Fibroblast of the conjunctiva (primary cell): ENCODE data around the gene ZBED2.
"Not testable (repeated sequence)": the region's sequence is repeated elsewhere in the genome, so short reads cannot be mapped to it uniquely, and the experiment has no call there.

ENCODE experiments used
- DNase-seq: peaks from one replicate; pipeline ENCODE4 v3.0.0-alpha.2; 2010; ENCODE audit warnings: low read depth

ZBED2 gene, protein sequence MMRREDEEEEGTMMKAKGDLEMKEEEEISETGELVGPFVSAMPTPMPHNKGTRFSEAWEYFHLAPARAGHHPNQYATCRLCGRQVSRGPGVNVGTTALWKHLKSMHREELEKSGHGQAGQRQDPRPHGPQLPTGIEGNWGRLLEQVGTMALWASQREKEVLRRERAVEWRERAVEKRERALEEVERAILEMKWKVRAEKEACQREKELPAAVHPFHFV

DNA sequence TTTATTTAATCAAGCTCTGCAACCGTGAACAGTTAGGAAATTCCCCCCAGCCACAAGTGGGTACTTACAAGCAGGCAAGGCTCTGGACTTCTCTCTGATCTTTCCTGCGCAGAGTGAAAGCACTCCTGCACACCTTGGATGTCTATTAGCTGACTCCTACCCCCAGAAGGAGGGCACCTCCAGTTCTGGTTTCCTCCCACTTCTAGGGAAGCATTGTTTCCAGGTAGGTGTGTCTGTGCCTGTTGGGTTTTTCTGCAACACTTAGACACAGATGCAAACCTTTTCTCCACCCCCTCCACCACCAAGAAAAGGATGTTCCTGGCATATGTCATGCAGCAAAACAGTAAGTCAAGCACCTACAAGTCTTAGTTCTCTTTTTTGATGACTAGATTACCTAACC lies at the start of gene ZBED2:
Gene ZBED2 (minus strand): TSS at position 115 of the 400 bp plus-strand sequence. CDS start 1,145 bp downstream, outside the sequence.
- DNase-seq: no peak

- no peak for DNase-seq
Observed at GRCh38 chr3:111639316-111639715, 44.2 kb upstream of the ZBED2 start.

DNA sequence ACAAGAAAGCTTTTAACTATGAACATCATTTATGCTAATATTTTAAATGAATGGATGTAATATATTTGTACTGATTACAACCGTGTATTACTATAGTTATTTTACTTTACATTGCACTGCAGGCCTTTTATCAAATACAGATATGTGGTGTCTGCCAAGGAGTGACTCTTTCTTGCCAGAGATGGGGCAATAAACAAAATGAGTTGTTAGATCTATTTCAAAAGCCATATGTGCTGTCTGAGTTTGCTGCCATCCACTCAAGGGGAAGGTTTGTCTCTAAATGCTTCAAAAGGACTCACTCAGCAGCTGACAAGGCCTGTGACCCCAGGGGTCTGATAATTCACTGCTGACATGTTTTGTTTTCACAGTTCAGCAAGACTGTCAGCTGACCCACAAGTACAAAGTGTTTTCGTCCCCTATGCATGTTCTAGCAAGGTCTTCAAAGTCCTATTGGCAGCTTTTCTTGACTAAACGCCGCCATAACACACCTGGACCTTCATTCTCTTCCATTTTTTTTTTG lies 41.3 kb upstream of the ZBED2 start:
- DNase-seq: no peak

DNA sequence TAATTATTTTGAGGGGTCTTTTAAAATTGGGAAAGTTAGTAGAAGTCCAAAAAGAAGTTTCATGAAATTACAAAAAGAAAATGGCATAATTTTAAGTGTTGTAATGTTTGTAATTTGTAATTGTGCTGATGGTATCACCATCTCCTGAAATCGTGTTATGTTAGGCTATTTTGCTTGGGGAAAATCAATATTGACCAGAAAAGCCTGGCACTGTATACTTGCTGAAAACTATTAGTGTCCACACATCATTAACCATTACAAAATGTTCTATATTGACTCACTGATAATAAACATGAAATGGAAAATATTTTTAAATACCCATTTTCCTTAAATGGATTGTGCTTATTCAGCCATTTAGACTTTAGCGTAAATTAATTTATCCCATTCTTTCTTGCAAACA lies 40.3 kb upstream of the ZBED2 start:
- no peak for DNase-seq

GRCh38 chr3:111630638-111631037 lies 35.5 kb upstream of the ZBED2 start:
- not testable (repeated sequence) for DNase-seq

DNA sequence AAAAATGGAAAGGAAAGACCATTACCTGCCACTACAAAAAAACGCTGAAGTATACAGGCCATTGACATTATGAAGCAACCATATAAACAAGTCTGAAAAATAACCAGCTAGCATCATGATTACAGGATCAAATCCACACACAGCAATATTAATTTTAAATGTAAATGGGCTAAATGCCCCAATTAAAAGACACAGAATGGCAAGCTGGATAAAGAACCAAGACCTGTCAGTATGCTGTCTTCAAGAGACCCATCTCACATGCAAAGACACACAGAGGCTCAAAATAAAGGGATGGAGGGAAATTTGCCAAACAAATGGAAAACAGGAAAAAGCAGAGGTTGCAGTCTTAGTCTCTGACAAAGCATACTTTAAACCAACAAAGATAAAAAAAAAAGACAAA lies 33.9 kb upstream of the ZBED2 start:
- DNase-seq: not testable (repeated sequence)

DNA sequence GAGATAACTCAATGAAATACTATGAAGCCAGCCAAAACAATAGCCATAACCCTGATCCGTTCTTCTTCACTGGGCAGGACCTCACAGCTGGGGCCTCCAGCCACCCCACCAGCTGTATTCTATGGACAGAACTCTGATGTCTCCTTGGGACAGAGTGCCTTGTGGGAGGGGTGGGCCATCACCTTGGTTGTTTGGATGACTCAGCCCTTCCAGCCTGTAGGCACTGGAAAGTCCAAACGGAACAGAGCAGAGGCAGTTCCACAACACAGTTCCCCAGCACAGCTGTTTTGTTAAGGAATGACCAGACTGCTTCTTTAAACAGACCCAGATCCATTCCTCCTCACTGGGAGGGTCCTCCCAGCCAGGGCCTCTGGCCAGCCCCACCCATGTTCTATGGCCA lies 31.9 kb upstream of the ZBED2 start:
- no peak for DNase-seq

DNA sequence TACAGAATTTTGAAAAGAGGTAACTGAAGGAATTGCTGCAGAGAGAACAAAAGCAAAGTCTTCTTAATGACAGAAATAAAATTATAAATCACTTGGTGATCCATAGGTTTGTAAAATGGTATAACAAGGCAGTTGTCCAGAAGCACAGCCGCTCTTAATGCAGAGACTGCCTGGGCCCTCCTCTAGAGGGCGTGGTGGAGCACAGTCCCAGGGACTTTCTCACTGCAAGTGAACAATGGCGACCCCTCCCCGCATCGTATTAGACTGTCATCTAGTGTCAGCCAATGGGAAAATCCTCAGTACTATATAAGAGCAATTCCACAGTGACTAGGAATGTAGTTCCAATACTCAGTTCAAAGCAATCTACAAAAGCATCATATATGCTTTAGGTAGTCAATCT lies 26.4 kb upstream of the ZBED2 start:
- no peak for DNase-seq

- DNase-seq: no peak
Observed at GRCh38 chr3:111619833-111620232, 24.7 kb upstream of the ZBED2 start.

- DNase-seq: no peak
Observed at GRCh38 chr3:111618945-111619344, 23.8 kb upstream of the ZBED2 start.

DNA sequence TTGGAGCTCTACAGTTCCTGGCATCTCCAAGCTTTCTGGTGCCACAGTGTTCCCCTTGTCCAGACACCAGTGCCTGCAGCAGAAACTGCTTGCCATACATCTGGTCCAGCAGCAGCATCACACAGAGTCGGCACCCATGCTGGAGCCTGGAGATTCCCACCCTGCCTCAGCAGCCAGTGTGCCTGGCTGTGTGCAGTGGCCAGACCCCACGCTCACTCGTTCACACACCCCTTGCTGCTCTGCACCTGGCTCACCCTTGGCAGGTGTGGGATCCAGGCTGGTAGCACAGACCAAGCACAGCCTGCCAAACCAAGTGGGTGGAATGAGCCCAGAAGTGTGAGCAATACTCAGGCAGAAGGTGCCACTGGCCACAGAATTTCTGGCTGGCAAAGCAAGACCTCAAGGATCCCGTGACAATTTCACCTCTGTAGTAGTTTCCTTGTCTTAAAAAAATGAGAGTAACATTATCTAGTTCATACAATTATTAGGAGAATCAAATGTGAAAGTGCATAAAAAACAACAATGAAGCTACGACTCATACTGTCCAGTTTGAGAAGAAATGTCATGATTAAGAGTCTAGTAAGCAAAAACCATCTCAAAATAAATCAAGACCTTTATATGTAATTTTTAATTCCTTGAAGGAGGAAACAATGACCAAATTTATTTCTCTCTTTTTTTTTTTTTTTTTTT lies 22.9 kb upstream of the ZBED2 start:
- DNase-seq: no peak

DNA sequence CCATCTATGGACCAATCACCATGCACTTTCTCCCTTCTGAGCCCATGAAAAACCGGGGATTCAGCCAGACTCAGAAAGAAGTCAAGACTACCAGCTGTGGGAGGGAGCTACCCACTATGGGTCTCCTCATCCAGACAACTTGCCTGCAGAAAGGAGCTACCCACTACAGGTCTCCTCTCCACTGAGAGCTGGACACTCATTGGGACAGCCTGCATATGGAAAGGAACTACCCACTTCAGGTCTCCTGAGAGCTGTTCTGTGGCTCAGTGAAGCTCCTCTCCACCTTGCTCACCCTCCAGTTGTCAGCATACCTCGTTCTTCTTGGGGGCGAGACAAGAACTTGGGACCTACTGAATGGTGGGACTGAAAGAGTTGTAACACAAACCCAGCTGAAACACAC lies 22.3 kb upstream of the ZBED2 start:
- DNase-seq: no peak

DNA sequence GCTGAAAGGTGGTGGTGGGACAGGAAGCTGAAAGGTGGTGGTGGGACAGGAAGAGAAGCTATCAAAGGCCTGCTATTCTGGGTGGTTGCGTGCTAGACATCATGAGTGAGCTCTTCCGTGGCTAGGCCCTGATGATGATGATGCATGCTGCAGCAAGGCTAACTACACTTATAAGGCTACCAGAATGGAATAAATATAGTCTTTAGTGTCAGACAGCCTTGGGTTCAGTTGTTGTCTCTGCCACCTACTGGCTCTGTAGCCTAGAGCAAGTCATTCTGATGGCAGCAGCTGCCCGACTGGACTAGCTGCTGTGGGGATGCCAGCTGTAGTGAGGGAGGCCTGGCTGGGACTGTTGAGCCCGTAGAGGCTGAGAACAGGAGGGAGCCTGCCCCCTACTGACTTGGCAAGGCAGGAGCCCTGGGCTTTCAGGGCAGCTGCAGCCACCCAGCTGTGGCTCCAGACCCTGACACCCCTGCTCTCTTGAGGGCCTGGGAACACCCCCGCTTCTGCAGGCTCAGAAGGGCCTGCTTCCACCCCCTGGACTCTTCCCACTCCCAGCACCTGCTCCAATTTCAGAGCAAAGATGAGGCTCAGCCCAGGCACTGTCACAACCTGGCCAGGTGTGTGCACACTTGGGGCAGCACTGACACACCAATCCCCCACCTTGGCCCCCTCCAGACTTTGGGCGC lies 21.4 kb upstream of the ZBED2 start:
- DNase-seq: no peak

- DNase-seq: no peak
Observed at GRCh38 chr3:111615880-111616279, 20.7 kb upstream of the ZBED2 start.

GRCh38 chr3:111613294-111613693 lies 18.1 kb upstream of the ZBED2 start:
- no peak for DNase-seq

DNA sequence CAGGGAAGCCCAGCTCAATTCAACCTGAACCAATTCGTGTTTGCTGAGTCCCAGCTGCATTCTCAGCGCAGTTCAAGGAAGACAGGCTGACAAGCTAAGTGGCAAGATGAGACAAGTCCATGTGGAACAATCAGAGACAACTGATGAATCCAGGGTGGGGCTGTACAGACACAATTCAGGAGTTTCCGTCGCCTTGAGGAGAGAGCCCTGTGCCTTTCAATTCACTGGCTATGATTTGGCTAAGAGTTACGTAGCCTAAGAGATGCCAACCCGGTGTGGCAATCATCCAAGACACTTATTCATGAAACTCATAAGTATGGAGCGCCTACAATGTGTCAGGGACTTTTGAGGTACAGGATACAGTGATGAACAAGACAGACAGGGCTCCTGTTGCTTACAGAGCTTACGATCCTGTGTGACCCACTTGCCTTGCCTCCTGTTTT lies 15.5 kb upstream of the ZBED2 start:
- DNase-seq: no peak

GRCh38 chr3:111610189-111610588 lies 15.0 kb upstream of the ZBED2 start:
- DNase-seq: no peak

GRCh38 chr3:111609700-111610099 lies 14.6 kb upstream of the ZBED2 start:
- no peak for DNase-seq

DNA sequence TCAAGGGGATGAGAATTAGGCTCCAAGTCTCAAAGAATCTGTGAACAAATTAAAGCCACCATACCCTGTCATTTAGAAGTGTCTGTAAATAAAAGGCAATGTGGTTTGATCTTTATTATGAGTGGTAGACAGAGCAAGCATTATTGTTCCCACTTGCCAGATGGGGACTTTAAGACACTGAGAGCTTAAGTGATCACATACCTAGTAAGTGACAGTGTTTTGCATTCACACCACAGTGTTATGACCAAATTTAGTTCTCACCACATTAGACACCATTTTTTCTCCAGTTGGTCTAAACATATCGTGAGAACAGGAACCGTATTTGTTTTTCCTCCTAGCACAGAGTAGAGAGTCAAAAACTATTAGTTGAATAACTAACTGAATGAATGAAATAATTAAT lies 13.2 kb upstream of the ZBED2 start:
- DNase-seq: no peak

DNA sequence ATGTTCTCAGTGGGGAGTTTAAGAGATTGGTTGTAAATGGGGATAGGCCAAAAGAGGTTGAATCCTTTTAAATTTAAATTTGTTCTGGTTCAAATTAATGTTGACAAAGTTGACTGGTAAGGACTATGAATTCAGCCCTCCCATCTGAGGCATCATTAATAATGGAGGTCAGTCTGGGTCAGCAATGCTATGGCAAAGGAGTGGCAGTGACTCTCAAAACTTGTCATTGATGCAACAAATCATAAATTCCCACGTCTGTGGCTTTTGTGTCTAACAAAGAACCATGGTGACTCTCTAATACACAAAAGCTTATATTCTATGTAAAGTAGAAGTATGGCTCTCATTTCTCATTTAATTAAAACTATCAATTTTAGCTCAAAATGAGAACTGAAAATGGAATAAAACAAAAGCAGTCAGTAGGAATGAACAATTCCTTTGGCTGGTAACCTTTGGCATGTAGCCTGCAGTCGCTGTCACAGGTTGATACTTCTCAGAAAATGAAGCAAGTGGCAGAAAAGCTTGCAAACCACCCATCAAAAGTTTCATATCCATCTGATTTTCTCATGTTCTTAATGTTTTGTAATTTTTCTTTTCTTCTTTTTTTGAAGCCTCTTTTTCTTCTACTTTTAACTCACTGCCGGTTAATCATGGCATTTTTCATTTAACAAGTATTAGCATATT lies 12.2 kb upstream of the ZBED2 start:
- DNase-seq: no peak

- DNase-seq: no peak
Observed at GRCh38 chr3:111605493-111605892, 10.3 kb upstream of the ZBED2 start.

DNA sequence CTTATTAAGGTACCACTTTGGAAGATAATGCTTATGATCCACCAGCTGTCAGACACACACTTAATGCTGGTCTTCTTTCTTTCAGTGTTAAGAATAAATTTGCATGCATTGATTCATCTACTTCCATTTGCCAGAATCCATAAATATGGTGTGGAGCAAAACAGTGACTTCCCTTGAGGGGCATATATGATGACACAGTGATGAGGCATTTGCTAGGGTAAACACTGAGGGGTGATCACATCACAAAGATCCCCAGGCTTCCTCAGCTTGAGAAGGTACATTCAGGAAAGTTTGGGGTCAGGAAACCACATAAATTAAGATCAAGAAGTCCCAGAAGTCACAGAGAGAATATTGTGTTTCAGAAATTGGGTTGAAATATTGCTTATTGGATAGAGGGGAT lies 9.9 kb upstream of the ZBED2 start:
- no peak for DNase-seq

DNA sequence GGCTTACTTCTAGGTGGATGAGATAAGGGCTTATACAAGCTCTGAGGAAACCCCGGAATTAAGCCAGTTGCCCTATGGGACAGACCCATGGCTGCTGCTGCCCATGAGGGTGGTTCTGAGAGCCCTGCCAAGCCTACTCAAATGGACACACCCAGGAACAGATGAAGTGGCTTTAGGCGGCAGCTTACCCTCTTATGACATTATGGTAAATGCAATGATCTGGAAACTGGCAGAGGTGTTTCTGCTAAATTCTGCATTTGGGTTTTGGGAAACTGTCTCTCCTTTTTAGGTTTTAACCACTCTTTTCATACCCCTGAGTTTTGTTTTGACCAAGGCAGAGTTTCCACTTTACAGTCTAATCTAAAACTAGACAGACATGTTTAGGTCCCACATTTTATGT lies 9.0 kb upstream of the ZBED2 start:
- DNase-seq: no peak
